HG03342 (cell line): ENCODE measurements around the gene APOC4.

Source experiments
- ATAC-seq: cut with Tn5 transposase; IDR thresholded peaks from one replicate; pipeline ENCODE4 v1.9.1; 2021; ENCODE audit warnings: mild to moderate bottlenecking, moderate library complexity; ENCODE audit not compliant: unreplicated experiment

The APOC4 gene

GRCh38 chr19:44992336-44993163 is 50.5 kb downstream of the APOC4 start:
- ATAC-seq: no peak

- no peak for ATAC-seq
Observed at GRCh38 chr19:44993526-44993925, 51.5 kb downstream of the APOC4 start.

- ATAC-seq: no peak
Observed at GRCh38 chr19:44993926-44994537, 52.0 kb downstream of the APOC4 start.
